Urothelium cell line (cell line): ENCODE results near the gene IFIH1.

Source experiments
- DNase-seq: peaks from one replicate; pipeline ENCODE4 v3.0.0; 2011; ENCODE audit warnings: low spot score, mixed read lengths
- FAIRE-seq: peaks from 2 replicates; lab custom pipeline; 2011; peaks lifted over from hg19 to GRCh38; lab: Jason Lieb, UNC

The IFIH1 gene

DNA sequence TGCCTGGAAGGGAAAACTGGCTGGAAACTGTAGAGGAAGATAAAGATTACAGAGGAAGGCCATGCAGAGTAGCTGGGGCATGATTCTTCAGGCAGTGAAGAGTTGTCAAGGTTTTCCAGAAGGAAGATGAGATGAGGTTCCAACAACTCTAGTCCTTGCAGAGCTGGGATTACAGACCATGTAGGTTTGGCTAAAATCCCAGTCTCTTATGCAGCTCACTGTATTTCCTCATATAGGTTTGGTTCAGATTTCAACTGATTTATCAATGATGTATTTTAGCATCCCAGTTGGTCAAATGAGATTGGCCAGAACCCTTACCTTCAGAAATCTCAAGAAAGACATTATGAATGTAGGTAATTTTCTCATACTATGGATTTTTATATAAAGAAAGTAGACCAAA is 91.6 kb downstream of the IFIH1 start:
- no peak for FAIRE-seq
- no peak for DNase-seq

DNA sequence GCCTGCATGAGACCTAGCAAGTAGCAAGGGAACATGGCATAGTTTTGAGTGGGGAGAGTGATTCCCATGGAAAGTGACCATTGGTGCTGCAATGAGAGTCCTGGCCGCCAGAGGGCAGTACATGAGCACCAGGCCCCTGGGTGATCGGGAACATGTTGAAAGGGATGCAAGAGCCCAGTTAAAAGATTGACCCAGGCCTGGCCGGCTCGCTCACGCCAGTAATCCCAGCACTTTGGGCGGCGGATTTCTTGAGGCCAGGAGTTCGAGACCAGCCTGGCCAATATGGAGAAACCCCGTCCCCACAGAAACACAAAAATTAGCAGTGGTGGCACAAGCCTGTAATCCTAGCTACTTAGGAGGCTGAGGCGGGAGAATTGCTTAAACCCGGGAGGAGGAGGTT is 97.4 kb downstream of the IFIH1 start:
- FAIRE-seq: no peak
- DNase-seq: peak; percentile 70

- no peak for FAIRE-seq
Observed at GRCh38 chr2:162220368-162220767, 98.1 kb downstream of the IFIH1 start.

DNA sequence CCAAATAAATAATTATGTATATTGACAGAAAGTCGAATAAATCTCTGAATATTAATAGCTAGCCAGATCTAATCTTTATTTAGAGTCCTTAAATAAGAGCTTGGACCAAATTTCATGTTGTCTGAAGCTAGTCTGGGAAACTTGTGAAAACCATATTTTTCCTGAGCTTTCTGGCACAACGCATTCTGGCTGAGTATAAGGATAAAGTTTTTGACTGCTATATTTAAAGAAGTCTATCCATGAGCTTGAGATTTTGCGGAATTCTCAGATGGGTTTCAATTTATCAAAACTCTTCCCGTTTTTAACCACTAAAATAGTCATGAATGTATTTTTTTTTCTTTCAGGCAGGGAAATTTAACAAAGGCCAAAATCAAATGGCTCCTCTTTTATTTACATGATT is 99.1 kb downstream of the IFIH1 start:
- DNase-seq: no peak
- no peak for FAIRE-seq

More at GRCh38 chr2:162220368-162220767, 98.1 kb downstream of the IFIH1 start:
- no peak for DNase-seq

GRCh38 chr2:162217598-162217997 is 100.9 kb downstream of the IFIH1 start:
- DNase-seq: no peak
- no peak for FAIRE-seq
